Fibroblast of lung (primary cell): ENCODE results near the gene MUC3A. TPM values are rescaled to one million over a fixed set of nuclear protein-coding genes. Genes with fewer than 3 reads are reported as not detected.

Experiments
- DNase-seq, 2 donors: peaks; one replicate each; pipeline versions ENCODE4 v3.0.0 to v3.0.0-alpha.2; 2010; ENCODE audit warnings: low read depth in 2 of 2
- H2AFZ ChIP-seq: 2 replicates; pipeline ENCODE4 v1.5.1; 2012; ENCODE audit warnings: low read length, control low read depth, inconsistent platforms
- H3K27ac ChIP-seq: 2 replicates; pipeline ENCODE4 v1.5.1; 2011; ENCODE audit warnings: low read length, control low read depth; ENCODE audit not compliant: insufficient read depth
- H3K27me3 ChIP-seq: 2 replicates; pipeline ENCODE4 v1.5.1; 2011; ENCODE audit warnings: mild to moderate bottlenecking, low read length; ENCODE audit not compliant: control insufficient read depth, insufficient read depth
- H3K36me3 ChIP-seq: 2 replicates; pipeline ENCODE4 v1.5.1; 2011; ENCODE audit warnings: low read length; ENCODE audit not compliant: control insufficient read depth, insufficient read depth
- H3K4me1 ChIP-seq: 2 replicates; pipeline ENCODE4 v1.5.1; 2011; ENCODE audit warnings: low read length; ENCODE audit not compliant: control insufficient read depth, insufficient read depth; ENCODE audit errors: extremely low read depth
- H3K4me2 ChIP-seq: 2 replicates; pipeline ENCODE4 v1.5.1; 2011; ENCODE audit warnings: low read length, control low read depth; ENCODE audit not compliant: insufficient read depth; ENCODE audit errors: extremely low read depth
- H3K4me3 ChIP-seq, 4 experiments: fragments of 200-600 bp in 1 of 4; sonication (generic) in 1 of 4; replicated peaks in 1 of 4; 2 replicates each; pipeline ENCODE4 v1.5.1; 2011 to 2016; ENCODE audit warnings: low read length in 4 of 4, low read depth in 3 of 4, mild to moderate bottlenecking in 3 of 4, control low read depth in 2 of 4, inconsistent platforms in 1 of 4, mixed read lengths in 1 of 4; ENCODE audit not compliant: insufficient read depth in 1 of 4; ENCODE audit errors: control extremely low read depth in 1 of 4
- H3K79me2 ChIP-seq: 2 replicates; pipeline ENCODE4 v1.5.1; 2012; ENCODE audit warnings: mild to moderate bottlenecking, low read length, inconsistent platforms; ENCODE audit not compliant: control insufficient read depth, insufficient read depth
- H3K9ac ChIP-seq: 2 replicates; pipeline ENCODE4 v1.5.1; 2011; ENCODE audit warnings: mild to moderate bottlenecking, low read length, control low read depth; ENCODE audit not compliant: insufficient read depth
- H3K9me3 ChIP-seq: 2 replicates; pipeline ENCODE4 v1.5.1; 2012; ENCODE audit warnings: low read depth, low read length; ENCODE audit not compliant: control insufficient read depth, insufficient read depth
- H4K20me1 ChIP-seq: 2 replicates; pipeline ENCODE4 v1.5.1; 2011; ENCODE audit warnings: low read length; ENCODE audit not compliant: control insufficient read depth, insufficient read depth; ENCODE audit errors: extremely low read depth
- EZH2 ChIP-seq: IDR thresholded peaks from 2 replicates; pipeline ENCODE4 v1.5.1; 2012; ENCODE audit warnings: low read length, control low read depth, mild to moderate bottlenecking; ENCODE audit errors: missing control alignments
- polyA plus RNA-seq, 2 donors: library from polyadenylated mRNA; depleted of rRNA in 1 of 2; stranded (reverse) in 1 of 2; unstranded in 1 of 2; fragments of >200 nt; gene quantifications; 2 replicates each; pipeline ENCODE4 v1.2.1, GENCODE V29; 2011 to 2012; ENCODE audit warnings: missing spikeins in 1 of 2
- total RNA-seq: library from RNA; depleted of rRNA; stranded (reverse); fragments of >200 nt; gene quantifications from 2 replicates; pipeline ENCODE4 v1.2.1, GENCODE V29; 2014
- TF ChIP-seq, protein P1 (sequence below), 2 donors: IDR thresholded peaks in 1 of 2; conservative IDR thresholded peaks in 1 of 2; 1 replicate in 1 of 2; 2 replicates in 1 of 2; pipeline ENCODE4 v1.5.1; 2011 to 2012; ENCODE audit warnings: low read length in 2 of 2, control low read depth in 1 of 2, inconsistent platforms in 1 of 2, low read depth in 1 of 2, mild to moderate bottlenecking in 1 of 2

Gene MUC3A
- total and polyA plus RNA-seq, 2 donors (not counting 1 experiment from before 2014, with no cell fraction given): not detected

DNA sequence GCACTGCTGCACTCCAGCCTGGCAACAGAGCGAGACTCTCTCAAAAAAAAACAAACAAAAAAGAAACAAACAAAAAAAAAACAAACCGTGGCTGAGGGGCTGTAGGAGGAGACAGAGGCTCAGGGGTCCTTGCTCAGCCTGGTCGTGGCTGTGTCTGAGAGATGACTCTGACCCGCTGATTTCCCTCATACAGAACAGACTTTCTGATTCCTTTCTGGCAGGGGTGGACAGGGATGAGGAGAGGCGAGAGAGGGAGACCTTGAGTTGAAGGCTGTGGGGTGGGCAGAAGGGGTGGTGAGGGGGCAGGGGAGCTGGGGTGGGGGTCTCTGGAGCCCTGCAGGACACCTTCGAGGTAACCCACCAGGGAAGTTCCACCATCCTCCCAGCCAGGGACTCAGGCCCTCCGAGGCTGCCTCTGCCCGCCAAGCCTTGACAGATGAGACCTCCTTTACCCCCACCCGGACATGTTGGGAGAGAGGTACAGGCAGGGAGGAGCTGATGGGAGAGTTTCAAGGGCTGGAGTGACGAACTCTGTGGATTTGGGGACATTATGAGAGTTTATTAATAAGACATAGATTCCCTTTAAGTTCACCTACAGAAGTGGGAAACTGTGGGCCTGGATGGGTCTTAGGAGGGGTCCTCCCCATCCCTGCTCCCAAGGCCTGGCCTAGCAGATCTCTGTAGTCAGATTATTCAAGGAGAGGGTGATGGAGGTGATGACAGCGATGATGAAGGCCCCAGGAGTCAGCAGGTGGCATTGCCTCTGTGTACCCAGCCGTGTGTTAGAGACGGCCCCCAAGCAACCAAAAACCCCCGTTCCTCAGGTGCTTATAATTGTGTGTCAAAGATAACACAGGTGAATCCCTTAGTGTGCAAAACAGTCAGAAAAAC, 22.0 kb downstream of the MUC3A start:
- Histone ChIP-seq H3K79me2 (no peaks in the 10 kb centered on the region), H3K4me1 (no peaks in the 10 kb centered on the region), H3K36me3 (no peaks in the 10 kb centered on the region), H3K4me2 (no peak overlapping the region), H3K9me3 (no peaks in the 10 kb centered on the region), H3K27ac (no peak overlapping the region), H3K27me3 (peaks cover 24% of the 10 kb centered on the region), H3K9ac (no peak overlapping the region), H2AFZ (no peak overlapping the region), H4K20me1 (no peaks in the 10 kb centered on the region), H3K4me3 (no peak overlapping the region)
- DNase-seq: no peak
- TF ChIP-seq, protein P1, sequence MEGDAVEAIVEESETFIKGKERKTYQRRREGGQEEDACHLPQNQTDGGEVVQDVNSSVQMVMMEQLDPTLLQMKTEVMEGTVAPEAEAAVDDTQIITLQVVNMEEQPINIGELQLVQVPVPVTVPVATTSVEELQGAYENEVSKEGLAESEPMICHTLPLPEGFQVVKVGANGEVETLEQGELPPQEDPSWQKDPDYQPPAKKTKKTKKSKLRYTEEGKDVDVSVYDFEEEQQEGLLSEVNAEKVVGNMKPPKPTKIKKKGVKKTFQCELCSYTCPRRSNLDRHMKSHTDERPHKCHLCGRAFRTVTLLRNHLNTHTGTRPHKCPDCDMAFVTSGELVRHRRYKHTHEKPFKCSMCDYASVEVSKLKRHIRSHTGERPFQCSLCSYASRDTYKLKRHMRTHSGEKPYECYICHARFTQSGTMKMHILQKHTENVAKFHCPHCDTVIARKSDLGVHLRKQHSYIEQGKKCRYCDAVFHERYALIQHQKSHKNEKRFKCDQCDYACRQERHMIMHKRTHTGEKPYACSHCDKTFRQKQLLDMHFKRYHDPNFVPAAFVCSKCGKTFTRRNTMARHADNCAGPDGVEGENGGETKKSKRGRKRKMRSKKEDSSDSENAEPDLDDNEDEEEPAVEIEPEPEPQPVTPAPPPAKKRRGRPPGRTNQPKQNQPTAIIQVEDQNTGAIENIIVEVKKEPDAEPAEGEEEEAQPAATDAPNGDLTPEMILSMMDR (conservative IDR thresholded peaks at IDR 0.05 in 1 of 2, IDR thresholded peaks at IDR 0.05 in 1 of 2; ENCODE audit: low read depth in 1 of 2, low read length in 2 of 2): no peak
- no peak for TF ChIP-seq EZH2

DNA sequence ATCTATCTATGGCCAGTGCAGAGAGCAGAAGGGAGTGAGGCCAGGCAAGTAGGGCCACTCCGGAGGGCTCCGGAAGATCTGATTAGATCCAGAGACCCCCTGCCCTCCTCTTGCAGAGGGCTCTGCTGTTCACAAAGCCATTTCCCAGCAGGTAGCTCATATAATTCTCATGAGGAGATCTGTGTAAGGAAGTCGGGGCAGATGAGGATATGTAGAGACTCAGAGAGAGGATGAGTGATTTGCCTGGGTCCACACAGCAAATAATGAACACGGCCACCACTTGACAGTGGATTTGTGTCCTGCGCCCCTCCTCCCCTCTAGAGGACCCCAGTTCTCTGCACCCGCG, 22.6 kb downstream of the MUC3A start:
- H3K27ac ChIP-seq: no peak overlapping the region
- H2AFZ ChIP-seq: no peak overlapping the region
- H3K9ac ChIP-seq: no peak overlapping the region
- no peaks in the 10 kb centered on the region for H3K9me3 ChIP-seq
- no peak for TF ChIP-seq EZH2
- TF ChIP-seq, protein P1 (conservative IDR thresholded peaks at IDR 0.05 in 1 of 2, IDR thresholded peaks at IDR 0.05 in 1 of 2; ENCODE audit: low read depth in 1 of 2, low read length in 2 of 2): no peak
- H3K27me3 ChIP-seq: peaks cover 18% of the 10 kb centered on the region
- DNase-seq: no peak
- no peaks in the 10 kb centered on the region for H3K36me3 ChIP-seq
- H3K4me3 ChIP-seq: no peak overlapping the region
- H4K20me1 ChIP-seq: no peaks in the 10 kb centered on the region
- H3K4me1 ChIP-seq: no peaks in the 10 kb centered on the region
- no peaks in the 10 kb centered on the region for H3K79me2 ChIP-seq
- no peak overlapping the region for H3K4me2 ChIP-seq

DNA sequence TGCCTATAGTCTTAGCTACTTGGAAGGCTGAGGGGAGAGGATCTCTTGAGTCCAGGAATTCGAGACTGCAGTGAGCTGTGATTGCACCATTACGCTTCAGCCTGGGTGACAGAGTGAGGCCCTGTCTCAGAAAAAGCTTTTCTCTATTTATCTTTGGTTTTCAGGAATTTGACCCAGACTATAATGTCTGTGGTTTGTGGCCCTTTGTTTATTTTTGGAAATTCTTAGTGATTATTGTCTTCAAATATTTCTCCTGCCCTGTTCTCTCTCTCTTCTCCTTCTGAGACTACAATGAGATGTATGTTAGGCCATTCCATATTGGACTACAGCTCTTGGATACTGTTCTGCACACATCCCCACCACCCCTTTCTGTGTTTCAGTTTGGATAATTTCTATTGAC, 24.7 kb downstream of the MUC3A start:
- H4K20me1 ChIP-seq: no peaks in the 10 kb centered on the region
- H3K27me3 ChIP-seq: peaks cover 10% of the 10 kb centered on the region
- H3K4me2 ChIP-seq: no peak overlapping the region
- no peak overlapping the region for H2AFZ ChIP-seq
- H3K4me3 ChIP-seq: no peak overlapping the region
- no peak overlapping the region for H3K27ac ChIP-seq
- no peaks in the 10 kb centered on the region for H3K4me1 ChIP-seq
- H3K36me3 ChIP-seq: no peaks in the 10 kb centered on the region
- DNase-seq: peak in 1 of 2 donors; percentile 47
- no peaks in the 10 kb centered on the region for H3K79me2 ChIP-seq
- no peaks in the 10 kb centered on the region for H3K9me3 ChIP-seq
- no peak overlapping the region for H3K9ac ChIP-seq
- TF ChIP-seq EZH2: no peak
- TF ChIP-seq, protein P1 (conservative IDR thresholded peaks at IDR 0.05 in 1 of 2, IDR thresholded peaks at IDR 0.05 in 1 of 2; ENCODE audit: low read depth in 1 of 2, low read length in 2 of 2): no peak
